Measurements from ENCODE around the gene ZNHIT1.

- TF ChIP-seq, protein P1, sequence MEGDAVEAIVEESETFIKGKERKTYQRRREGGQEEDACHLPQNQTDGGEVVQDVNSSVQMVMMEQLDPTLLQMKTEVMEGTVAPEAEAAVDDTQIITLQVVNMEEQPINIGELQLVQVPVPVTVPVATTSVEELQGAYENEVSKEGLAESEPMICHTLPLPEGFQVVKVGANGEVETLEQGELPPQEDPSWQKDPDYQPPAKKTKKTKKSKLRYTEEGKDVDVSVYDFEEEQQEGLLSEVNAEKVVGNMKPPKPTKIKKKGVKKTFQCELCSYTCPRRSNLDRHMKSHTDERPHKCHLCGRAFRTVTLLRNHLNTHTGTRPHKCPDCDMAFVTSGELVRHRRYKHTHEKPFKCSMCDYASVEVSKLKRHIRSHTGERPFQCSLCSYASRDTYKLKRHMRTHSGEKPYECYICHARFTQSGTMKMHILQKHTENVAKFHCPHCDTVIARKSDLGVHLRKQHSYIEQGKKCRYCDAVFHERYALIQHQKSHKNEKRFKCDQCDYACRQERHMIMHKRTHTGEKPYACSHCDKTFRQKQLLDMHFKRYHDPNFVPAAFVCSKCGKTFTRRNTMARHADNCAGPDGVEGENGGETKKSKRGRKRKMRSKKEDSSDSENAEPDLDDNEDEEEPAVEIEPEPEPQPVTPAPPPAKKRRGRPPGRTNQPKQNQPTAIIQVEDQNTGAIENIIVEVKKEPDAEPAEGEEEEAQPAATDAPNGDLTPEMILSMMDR (IDR thresholded peaks at IDR 0.05; ENCODE audit: extremely low read depth in 1 of 2, insufficient read depth in 1 of 2, low read depth in 1 of 2, low read length in 2 of 2) = no peak
- TF ChIP-seq EZH2 (IDR thresholded peaks at IDR 0.05; ENCODE audit: borderline replicate concordance, low read depth, low read length, severe bottlenecking) (no peak), POLR2A (IDR thresholded peaks at IDR 0.05; ENCODE audit: low read depth, low read length) (no peak)
These were observed 16.7 kb downstream of the ZNHIT1 start for GRCh38 chr7:101234636-101235035.
